H9 (cell line): ENCODE data around the gene ZNF611. TPM values are rescaled to one million over a fixed set of nuclear protein-coding genes. Genes with fewer than 3 reads are reported as not detected.

Experiments
- DNase-seq: peaks from one replicate; pipeline ENCODE4 v3.0.0-alpha.2; 2017
- H2AFZ ChIP-seq: one replicate; pipeline ENCODE4 v1.6.1; 2013; ENCODE audit warnings: mild to moderate bottlenecking, low read length, control low read depth, moderate library complexity
- H2AK5ac ChIP-seq: 2 replicates; pipeline ENCODE4 v1.6.1; 2013; ENCODE audit warnings: low read length, control low read depth, mixed read lengths; ENCODE audit not compliant: insufficient read length
- H2BK120ac ChIP-seq: one replicate; pipeline ENCODE4 v1.6.1; 2013; ENCODE audit warnings: low read depth, mild to moderate bottlenecking, low read length, control low read depth, inconsistent platforms; ENCODE audit not compliant: poor library complexity, severe bottlenecking
- H2BK12ac ChIP-seq: 2 replicates; pipeline ENCODE4 v1.6.1; 2013; ENCODE audit warnings: low read length, control low read depth, mixed read lengths, low read depth; ENCODE audit not compliant: insufficient read length
- H2BK15ac ChIP-seq: 2 replicates; pipeline ENCODE4 v1.6.1; 2013; ENCODE audit warnings: low read depth, low read length, control low read depth
- H2BK20ac ChIP-seq: one replicate; pipeline ENCODE4 v1.6.1; 2013; ENCODE audit warnings: low read depth, mild to moderate bottlenecking, low read length, control low read depth, inconsistent platforms; ENCODE audit not compliant: poor library complexity, severe bottlenecking
- H2BK5ac ChIP-seq: 2 replicates; pipeline ENCODE4 v1.6.1; 2013; ENCODE audit warnings: low read length, control low read depth, mixed read lengths; ENCODE audit not compliant: insufficient read length
- H3K14ac ChIP-seq: 2 replicates; pipeline ENCODE4 v1.6.1; 2013; ENCODE audit warnings: low read length, control low read depth; ENCODE audit not compliant: insufficient read depth
- H3K18ac ChIP-seq: 2 replicates; pipeline ENCODE4 v1.6.1; 2013; ENCODE audit warnings: low read depth, mild to moderate bottlenecking, mixed read lengths, low read length, control low read depth; ENCODE audit not compliant: insufficient read length
- H3K23ac ChIP-seq: 2 replicates; pipeline ENCODE4 v1.6.1; 2013; ENCODE audit warnings: low read length, control low read depth, mixed read lengths, low read depth; ENCODE audit not compliant: insufficient read length
- H3K23me2 ChIP-seq: 2 replicates; pipeline ENCODE4 v1.6.1; 2013; ENCODE audit warnings: low read depth, mild to moderate bottlenecking, mixed read lengths, low read length, control low read depth; ENCODE audit not compliant: insufficient read length, poor library complexity, severe bottlenecking
- H3K27ac ChIP-seq: 2 replicates; pipeline ENCODE4 v1.5.1; 2013; ENCODE audit warnings: low read length, control low read depth, mixed read lengths, low read depth; ENCODE audit not compliant: insufficient read length
- H3K27me3 ChIP-seq: 2 replicates; pipeline ENCODE4 v1.6.1; 2013; ENCODE audit warnings: low read length, control low read depth, inconsistent platforms; ENCODE audit not compliant: insufficient read depth
- H3K4ac ChIP-seq: 2 replicates; pipeline ENCODE4 v1.6.1; 2013; ENCODE audit warnings: low read depth, mild to moderate bottlenecking, control low read depth, inconsistent platforms, low read length, moderate library complexity
- H3K4me1 ChIP-seq: 2 replicates; pipeline ENCODE4 v1.6.1; 2013; ENCODE audit warnings: low read length, control low read depth, inconsistent platforms; ENCODE audit not compliant: insufficient read depth
- H3K4me2 ChIP-seq: 2 replicates; pipeline ENCODE4 v1.6.1; 2013; ENCODE audit warnings: low read length, control low read depth, mixed read lengths; ENCODE audit not compliant: insufficient read length, insufficient read depth
- H3K56ac ChIP-seq: 2 replicates; pipeline ENCODE4 v1.6.1; 2013; ENCODE audit warnings: low read depth, mild to moderate bottlenecking, mixed read lengths, low read length, control low read depth; ENCODE audit not compliant: insufficient read length
- H3K79me1 ChIP-seq: 2 replicates; pipeline ENCODE4 v1.6.1; 2013; ENCODE audit warnings: low read depth, mild to moderate bottlenecking, moderate library complexity, low read length, control low read depth, inconsistent platforms; ENCODE audit not compliant: insufficient read depth, poor library complexity, severe bottlenecking
- H3K79me2 ChIP-seq: 2 replicates; pipeline ENCODE4 v1.6.1; 2013; ENCODE audit warnings: low read length, control low read depth, inconsistent platforms; ENCODE audit not compliant: insufficient read depth
- H3K9ac ChIP-seq: 2 replicates; pipeline ENCODE4 v1.6.1; 2013; ENCODE audit warnings: low read length, control low read depth, mixed read lengths; ENCODE audit not compliant: insufficient read length; ENCODE audit errors: extremely low read depth
- H3K9me3 ChIP-seq: one replicate; pipeline ENCODE4 v1.6.1; 2013; ENCODE audit warnings: low read depth, low read length, inconsistent platforms; ENCODE audit not compliant: control insufficient read depth
- H3T11ph ChIP-seq: one replicate; pipeline ENCODE4 v1.6.1; 2013; ENCODE audit warnings: mild to moderate bottlenecking, low read length, control low read depth, inconsistent platforms
- H4K20me1 ChIP-seq: one replicate; pipeline ENCODE4 v1.6.1; 2013; ENCODE audit not compliant: control insufficient read depth, insufficient read length, insufficient read depth
- H4K5ac ChIP-seq: 2 replicates; pipeline ENCODE4 v1.6.1; 2013; ENCODE audit warnings: low read depth, mild to moderate bottlenecking, mixed read lengths, low read length, control low read depth; ENCODE audit not compliant: insufficient read length
- H4K8ac ChIP-seq: replicated peaks from 2 replicates; pipeline ENCODE4 v1.6.1; 2013; ENCODE audit warnings: low read length, control low read depth, mixed read lengths, low read depth; ENCODE audit not compliant: insufficient read length
- H4K91ac ChIP-seq: 2 replicates; pipeline ENCODE4 v1.6.1; 2013; ENCODE audit warnings: low read depth, mild to moderate bottlenecking, moderate library complexity, mixed read lengths, low read length, control low read depth; ENCODE audit not compliant: insufficient read length
- H3K27ac Mint-ChIP-seq, 3 experiments: 2 replicates in 2 of 3; 3 replicates in 1 of 3; pipeline ENCODE4 v1.8.0; 2020 to 2021; ENCODE audit warnings: mixed read lengths in 3 of 3, mild to moderate bottlenecking in 1 of 3, moderate library complexity in 1 of 3
- H3K27me3 Mint-ChIP-seq: 2 replicates; pipeline ENCODE4 v1.8.0; 2021; ENCODE audit warnings: low read depth, mild to moderate bottlenecking, moderate library complexity, mixed read lengths
- H3K36me3 Mint-ChIP-seq, 3 experiments: 2 replicates in 2 of 3; 3 replicates in 1 of 3; pipeline ENCODE4 v1.8.0; 2020 to 2021; ENCODE audit warnings: low read depth in 3 of 3, mixed read lengths in 3 of 3; ENCODE audit not compliant: insufficient read depth in 1 of 3
- H3K4me1 Mint-ChIP-seq, 2 experiments: 2 replicates each; pipeline ENCODE4 v1.8.0; 2020; ENCODE audit warnings: mixed read lengths in 2 of 2
- H3K4me3 Mint-ChIP-seq, 2 experiments: 2 replicates in 1 of 2; 3 replicates in 1 of 2; pipeline ENCODE4 v1.8.0; 2020 to 2021; ENCODE audit warnings: mild to moderate bottlenecking in 2 of 2, mixed read lengths in 2 of 2, moderate library complexity in 1 of 2
- H3K9me3 Mint-ChIP-seq, 2 experiments: 2 replicates in 1 of 2; 3 replicates in 1 of 2; pipeline ENCODE4 v1.8.0; 2020; ENCODE audit warnings: mild to moderate bottlenecking in 2 of 2, mixed read lengths in 2 of 2, moderate library complexity in 1 of 2
- CTCF ChIP-seq: fragments of 200-600 bp; sonication (generic); conservative IDR thresholded peaks from 3 replicates; pipeline ENCODE4 v1.8.0; 2021; ENCODE audit warnings: antibody characterized with exemption, mild to moderate bottlenecking
- WGBS: extraction: QIAGEN DNeasy Blood & Tissue Kit; methylation state at CpG from one replicate; pipeline ENCODE4 v1.1.7; 2013; ENCODE audit warnings: missing lambda C conversion rate, low lambda C conversion rate, mixed read lengths; ENCODE audit not compliant: insufficient read length; ENCODE audit errors: extremely low coverage; 5-methylcytosine and 5-hydroxymethylcytosine counted together
- total RNA-seq: library from RNA; stranded (reverse); gene quantifications from 2 replicates; pipeline ENCODE4 v1.2.1, GENCODE V29; 2021

The ZNF611 gene
- total RNA-seq, 1 experiment from 2014 or later, result 25.6 TPM

- no peaks in the 10 kb centered on the region for H3K9me3 Mint-ChIP-seq
- no peak overlapping the region for H3K27ac ChIP-seq
These were observed 72.2 kb downstream of the ZNF611 start for GRCh38 chr19:52662631-52663030.

More at GRCh38 chr19:52662631-52663030, 72.2 kb downstream of the ZNF611 start:
- H4K5ac ChIP-seq, result no peak overlapping the region
- WGBS, result no CpG with 5 or more reads among the region's 3 CpGs
- H3K9ac ChIP-seq, result no peak overlapping the region
- H2BK12ac ChIP-seq, result no peak overlapping the region
- no peak overlapping the region for H3T11ph ChIP-seq
- no peak overlapping the region for H3K4me2 ChIP-seq
- H3K79me1 ChIP-seq, result peaks cover 3% of the 10 kb centered on the region
- Mint-ChIP-seq H3K36me3 (peaks cover 8 to 11% (median 9%) of the 10 kb centered on the region in 3 experiments; a peak in 5 of 7 replicates), H3K27ac (no peak overlapping the region), H3K4me3 (no peak overlapping the region), H3K27me3 (no peaks in the 10 kb centered on the region), H3K4me1 (peaks cover 20 to 21% of the 10 kb centered on the region in 2 experiments)
- peaks cover 7% of the 10 kb centered on the region; the same call in 1 of the 2 replicates for H3K4me1 ChIP-seq
- H2BK5ac ChIP-seq, result no peak overlapping the region
- H3K56ac ChIP-seq, result no peak overlapping the region
- H4K91ac ChIP-seq, result no peak overlapping the region
- no peak overlapping the region for H4K8ac ChIP-seq
- no peak overlapping the region for H2AFZ ChIP-seq
- no peak overlapping the region for H2BK20ac ChIP-seq
- H3K9me3 ChIP-seq, result no peaks in the 10 kb centered on the region
- H3K23ac ChIP-seq, result no peak overlapping the region
- H3K18ac ChIP-seq, result no peak overlapping the region
- H3K79me2 ChIP-seq, result no peaks in the 10 kb centered on the region
- no peaks in the 10 kb centered on the region for H3K27me3 ChIP-seq
- no peaks in the 10 kb centered on the region for H3K23me2 ChIP-seq
- H3K4ac ChIP-seq, result no peak overlapping the region
- no peak for DNase-seq
- no peak overlapping the region for H3K14ac ChIP-seq
- no peaks in the 10 kb centered on the region for H4K20me1 ChIP-seq
- H2AK5ac ChIP-seq, result no peak overlapping the region
- H2BK120ac ChIP-seq, result no peak overlapping the region
- no peak for TF ChIP-seq CTCF
- H2BK15ac ChIP-seq, result no peak overlapping the region
